CD14-positive monocyte (primary cell): ENCODE results near the gene PUDP. TPM values are rescaled to one million over a fixed set of nuclear protein-coding genes. Genes with fewer than 3 reads are reported as not detected.

ENCODE experiments used
- DNase-seq, 3 donors: peaks; one replicate each; pipeline ENCODE4 v3.0.0-alpha.2; 2011 to 2022
- H2AFZ ChIP-seq: 2 replicates; pipeline ENCODE4 v1.6.0; 2012; ENCODE audit warnings: mild to moderate bottlenecking, low read depth, low read length, inconsistent platforms; ENCODE audit not compliant: insufficient read depth, poor library complexity, severe bottlenecking
- H3K27ac ChIP-seq, 2 donors: 1 replicate in 1 of 2; 2 replicates in 1 of 2; pipeline ENCODE4 v1.5.1; 2012 to 2013; ENCODE audit warnings: low read length in 2 of 2, control low read depth in 1 of 2, inconsistent platforms in 1 of 2, low read depth in 1 of 2, mild to moderate bottlenecking in 1 of 2
- H3K27me3 ChIP-seq, 2 donors: one replicate each; pipeline versions ENCODE4 v1.6.0 to v1.6.1; 2011 to 2013; ENCODE audit warnings: low read length in 2 of 2; ENCODE audit not compliant: control insufficient read depth in 2 of 2, insufficient read depth in 2 of 2
- H3K36me3 ChIP-seq, 2 donors: replicated peaks in 1 of 2; 1 replicate in 1 of 2; 2 replicates in 1 of 2; pipeline versions ENCODE4 v1.5.1 to v1.6.1; 2012 to 2013; ENCODE audit warnings: low read length in 2 of 2, control low read depth in 1 of 2, inconsistent platforms in 1 of 2, mild to moderate bottlenecking in 1 of 2; ENCODE audit not compliant: insufficient read depth in 2 of 2, control insufficient read depth in 1 of 2
- H3K4me1 ChIP-seq, 2 donors: 1 replicate in 1 of 2; 2 replicates in 1 of 2; pipeline versions ENCODE4 v1.5.1 to v1.6.1; 2012 to 2013; ENCODE audit warnings: low read length in 2 of 2, control low read depth in 1 of 2, inconsistent platforms in 1 of 2, mild to moderate bottlenecking in 1 of 2, moderate library complexity in 1 of 2; ENCODE audit not compliant: insufficient read depth in 2 of 2, control insufficient read depth in 1 of 2
- H3K4me2 ChIP-seq: replicated peaks from 2 replicates; pipeline ENCODE3; 2012; ENCODE audit warnings: low read length, moderate library complexity, mild to moderate bottlenecking; ENCODE audit not compliant: poor library complexity, severe bottlenecking; ENCODE audit errors: extremely low read depth
- H3K4me3 ChIP-seq, 3 experiments: fragments of 200-600 bp in 1 of 3; sonication (generic) in 1 of 3; replicated peaks in 1 of 3; 1 replicate in 2 of 3; 2 replicates in 1 of 3; pipeline ENCODE4 v1.5.1; 2011 to 2013; ENCODE audit warnings: low read length in 3 of 3, mild to moderate bottlenecking in 3 of 3, control low read depth in 2 of 3, low read depth in 2 of 3, inconsistent platforms in 1 of 3, moderate library complexity in 1 of 3
- H3K79me2 ChIP-seq: 2 replicates; pipeline ENCODE4 v1.6.0; 2012; ENCODE audit warnings: mild to moderate bottlenecking, control low read depth, inconsistent platforms, low read length, moderate library complexity; ENCODE audit not compliant: insufficient read depth
- H3K9ac ChIP-seq: 2 replicates; pipeline ENCODE4 v1.6.0; 2017; ENCODE audit warnings: low read length, mild to moderate bottlenecking; ENCODE audit not compliant: insufficient read depth, poor library complexity, severe bottlenecking
- H3K9me3 ChIP-seq, 2 donors: replicated peaks in 1 of 2; 1 replicate in 1 of 2; 2 replicates in 1 of 2; pipeline versions ENCODE4 v1.5.1 to v1.6.1; 2012 to 2013; ENCODE audit warnings: low read length in 2 of 2, control low read depth in 1 of 2; ENCODE audit not compliant: control insufficient read depth in 1 of 2, insufficient read depth in 1 of 2
- H4K20me1 ChIP-seq: 2 replicates; pipeline ENCODE4 v1.6.0; 2012; ENCODE audit warnings: mild to moderate bottlenecking, low read length, control low read depth, moderate library complexity; ENCODE audit not compliant: insufficient read depth
- H3K27ac Mint-ChIP-seq, 7 donors: one replicate each; pipeline ENCODE4 v1.8.0; 2020; ENCODE audit warnings: mild to moderate bottlenecking in 7 of 7, mixed read lengths in 7 of 7, moderate library complexity in 6 of 7, inconsistent platforms in 2 of 7
- H3K27me3 Mint-ChIP-seq, 3 donors: one replicate each; pipeline ENCODE4 v1.8.0; 2021 to 2022; ENCODE audit warnings: low read depth in 3 of 3, mild to moderate bottlenecking in 3 of 3, mixed read lengths in 3 of 3, moderate library complexity in 3 of 3, inconsistent platforms in 1 of 3
- H3K36me3 Mint-ChIP-seq, 2 donors: one replicate each; pipeline ENCODE4 v1.8.0; 2020; ENCODE audit warnings: mixed read lengths in 2 of 2, inconsistent platforms in 1 of 2, mild to moderate bottlenecking in 1 of 2
- H3K4me1 Mint-ChIP-seq: one replicate; pipeline ENCODE4 v1.8.0; 2020; ENCODE audit warnings: mild to moderate bottlenecking, mixed read lengths
- H3K4me3 Mint-ChIP-seq, 2 donors: one replicate each; pipeline ENCODE4 v1.8.0; 2020; ENCODE audit warnings: mild to moderate bottlenecking in 2 of 2, mixed read lengths in 2 of 2, moderate library complexity in 1 of 2
- H3K9me3 Mint-ChIP-seq, 7 donors: one replicate each; pipeline ENCODE4 v1.8.0; 2020 to 2022; ENCODE audit warnings: mixed read lengths in 7 of 7, mild to moderate bottlenecking in 6 of 7, moderate library complexity in 6 of 7, inconsistent platforms in 2 of 7
- WGBS: methylation state at CpG from one replicate; pipeline ENCODE4 v1.1.5; 2013; ENCODE audit warnings: missing lambda C conversion rate; ENCODE audit not compliant: insufficient coverage; 5-methylcytosine and 5-hydroxymethylcytosine counted together
- intact Hi-C, 2 donors: fragments of 100-400 bp; cut with micrococcal nuclease; formaldehyde crosslinking; loops; one replicate each; pipeline versions ENCODE4 v1.15.0 to v1.15.1; 2023
- polyA plus RNA-seq, 3 donors: library from polyadenylated mRNA; depleted of rRNA in 1 of 3; unstranded in 2 of 3; stranded (reverse) in 1 of 3; fragments of 300-500 nt in 2 of 3; fragments of >200 nt in 1 of 3; fragmentation: Illumina TruSeq in 2 of 3; gene quantifications; 1 replicate in 2 of 3; 2 replicates in 1 of 3; pipeline ENCODE4 v1.2.3, GENCODE V29; 2012 to 2021
- TF ChIP-seq, protein P1 (sequence below): fragments of 200-600 bp; IDR thresholded peaks from one replicate; pipeline ENCODE4 v1.8.0; 2022; ENCODE audit warnings: antibody characterized with exemption, mild to moderate bottlenecking

PUDP gene
- polyA plus RNA-seq, 3 donors: 21.4 to 49.5 (median 45.4) TPM

DNA sequence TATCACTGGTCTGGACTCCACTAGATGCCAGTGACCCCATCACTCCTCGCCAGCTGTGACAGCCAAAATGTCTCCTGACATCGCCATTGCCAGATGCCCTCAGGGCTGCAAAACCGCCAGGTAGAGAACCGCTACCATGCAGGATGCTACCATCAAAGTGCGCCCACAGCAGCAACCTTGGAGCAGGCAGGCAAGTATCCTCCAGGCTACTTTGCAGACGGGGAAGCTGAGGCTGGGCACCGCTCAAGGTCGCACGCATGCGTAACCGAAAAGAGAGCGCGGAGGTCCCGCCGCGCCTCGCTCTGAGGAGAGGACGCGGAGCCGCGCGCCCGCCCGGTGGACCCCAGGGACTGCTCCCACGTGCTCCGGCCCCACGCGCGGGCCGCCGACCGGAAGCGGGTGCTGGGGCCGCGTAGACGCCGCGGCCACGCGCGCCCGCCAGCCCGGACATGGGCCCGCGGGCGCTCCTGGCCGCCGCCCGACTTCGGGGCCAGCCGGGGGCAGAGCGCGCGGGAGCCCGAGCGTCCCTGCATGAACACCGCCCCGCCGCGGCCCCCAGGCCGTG is 458 bp downstream of the PUDP start, which contains the start of gene STS:
Gene STS, plus strand, starts transcription at position 300 of the 565 bp plus-strand sequence. CDS start 105,488 bp downstream, outside the sequence.
- peak within 1 kb of the TSS; percentile 91 to 98 (median 95) for H3K4me3 ChIP-seq
- peak within 1 kb of the TSS; percentile 83 to 94 (median 90) for H3K27ac Mint-ChIP-seq
- peak within 1 kb of the TSS; percentile 73 to 87 for H3K27ac ChIP-seq
- H3K9me3 Mint-ChIP-seq: peaks cover 0 to 3% (median 0%) of the 10 kb centered on the region in 7 donors
- peaks cover 29% of the 10 kb centered on the region for H4K20me1 ChIP-seq
- H3K4me3 Mint-ChIP-seq: peak within 1 kb of the TSS; percentile 82 to 89
- TF ChIP-seq, protein P1, sequence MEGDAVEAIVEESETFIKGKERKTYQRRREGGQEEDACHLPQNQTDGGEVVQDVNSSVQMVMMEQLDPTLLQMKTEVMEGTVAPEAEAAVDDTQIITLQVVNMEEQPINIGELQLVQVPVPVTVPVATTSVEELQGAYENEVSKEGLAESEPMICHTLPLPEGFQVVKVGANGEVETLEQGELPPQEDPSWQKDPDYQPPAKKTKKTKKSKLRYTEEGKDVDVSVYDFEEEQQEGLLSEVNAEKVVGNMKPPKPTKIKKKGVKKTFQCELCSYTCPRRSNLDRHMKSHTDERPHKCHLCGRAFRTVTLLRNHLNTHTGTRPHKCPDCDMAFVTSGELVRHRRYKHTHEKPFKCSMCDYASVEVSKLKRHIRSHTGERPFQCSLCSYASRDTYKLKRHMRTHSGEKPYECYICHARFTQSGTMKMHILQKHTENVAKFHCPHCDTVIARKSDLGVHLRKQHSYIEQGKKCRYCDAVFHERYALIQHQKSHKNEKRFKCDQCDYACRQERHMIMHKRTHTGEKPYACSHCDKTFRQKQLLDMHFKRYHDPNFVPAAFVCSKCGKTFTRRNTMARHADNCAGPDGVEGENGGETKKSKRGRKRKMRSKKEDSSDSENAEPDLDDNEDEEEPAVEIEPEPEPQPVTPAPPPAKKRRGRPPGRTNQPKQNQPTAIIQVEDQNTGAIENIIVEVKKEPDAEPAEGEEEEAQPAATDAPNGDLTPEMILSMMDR: no peak
- H3K79me2 ChIP-seq: peaks cover 59% of the 10 kb centered on the region
- 0% methylated on average over 37 of the region's 61 CpGs for WGBS
- intact Hi-C loops: loop anchor here in 1 of 2 donors (10.0 kb wide), 1 partner anchor 107 kb away; no protein-coding TSS in a partner anchor
- H3K4me2 ChIP-seq: peak within 1 kb of the TSS; percentile 97
- H3K36me3 Mint-ChIP-seq: no peaks in the 10 kb centered on the region
- H3K36me3 ChIP-seq: no peaks in the 10 kb centered on the region
- peak in 2 of 3 donors; percentile 14 to 29 for DNase-seq
- H3K4me1 ChIP-seq: peaks cover 21 to 37% of the 10 kb centered on the region in 2 donors
- H3K9ac ChIP-seq: peak within 1 kb of the TSS; percentile 88
- no peaks in the 10 kb centered on the region for H3K27me3 ChIP-seq
- peak within 1 kb of the TSS; percentile 96 for H2AFZ ChIP-seq
- H3K9me3 ChIP-seq: no peaks in the 10 kb centered on the region
- H3K27me3 Mint-ChIP-seq: peaks cover 0 to 4% (median 0%) of the 10 kb centered on the region in 3 donors
- H3K4me1 Mint-ChIP-seq: peaks cover 26% of the 10 kb centered on the region

DNA sequence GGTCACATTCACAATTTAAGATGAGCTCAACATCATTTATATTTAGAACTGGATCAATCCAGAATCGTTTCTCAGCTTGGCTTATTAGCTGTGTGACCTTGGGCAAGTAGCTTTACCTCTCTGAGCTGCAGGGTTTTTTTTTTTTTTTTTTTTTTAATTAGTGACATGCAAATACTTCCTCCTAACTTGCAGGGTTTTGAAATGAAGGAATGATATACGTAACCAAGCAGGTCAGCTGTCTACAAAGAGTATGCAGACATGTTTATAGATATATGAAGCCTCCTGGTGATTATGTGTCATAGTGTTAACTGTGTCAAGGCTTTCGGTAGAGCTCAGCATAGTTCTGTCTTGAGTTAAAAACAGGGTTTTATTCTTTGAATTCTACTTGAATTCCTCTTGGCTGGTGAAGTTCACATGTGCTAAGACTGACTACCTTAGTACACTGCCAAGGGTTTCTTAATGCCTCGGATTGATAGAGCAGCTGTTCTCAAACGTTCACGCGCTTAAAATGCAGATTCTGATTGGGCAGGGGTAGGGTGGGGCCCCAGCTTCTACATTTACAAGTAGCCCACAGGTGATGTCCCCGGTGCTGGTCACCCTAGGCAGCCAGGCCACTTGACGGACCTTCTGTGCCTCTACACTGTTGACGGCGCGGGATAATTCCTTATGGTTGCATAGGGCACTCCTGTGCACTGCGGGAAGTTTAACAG is 1.1 kb downstream of the PUDP start:
- intact Hi-C loops: loop anchor here in 1 of 2 donors (10.0 kb wide), 1 partner anchor 108 kb away; no protein-coding TSS in a partner anchor
- H3K36me3 Mint-ChIP-seq: peaks cover 0 to 4% of the 10 kb centered on the region in 2 donors
- Histone ChIP-seq H3K9ac (peak overlapping the region; percentile 88), H3K4me1 (peaks cover 21 to 37% of the 10 kb centered on the region in 2 donors), H3K4me2 (peak overlapping the region; percentile 97), H2AFZ (peak overlapping the region; percentile 96), H3K27ac (peak overlapping the region; percentile 73 to 87), H3K79me2 (peaks cover 64% of the 10 kb centered on the region), H3K9me3 (no peaks in the 10 kb centered on the region), H3K36me3 (peaks cover 0 to 4% of the 10 kb centered on the region in 2 donors), H3K27me3 (no peaks in the 10 kb centered on the region), H4K20me1 (peaks cover 35% of the 10 kb centered on the region), H3K4me3 (peak overlapping the region; percentile 55 to 98 (median 91))
- WGBS: 30% methylated on average over 4 of the region's 13 CpGs
- peaks cover 0 to 4% (median 0%) of the 10 kb centered on the region in 3 donors for H3K27me3 Mint-ChIP-seq
- peak overlapping the region; percentile 83 to 92 (median 88) for H3K27ac Mint-ChIP-seq
- DNase-seq: peak in 2 of 3 donors; percentile 46 to 61
- H3K4me3 Mint-ChIP-seq: peak overlapping the region; percentile 77 to 89
- H3K9me3 Mint-ChIP-seq: peaks cover 0 to 3% (median 0%) of the 10 kb centered on the region in 7 donors
- TF ChIP-seq, protein P1: no peak
- H3K4me1 Mint-ChIP-seq: peaks cover 26% of the 10 kb centered on the region
